H9 (cell line): ENCODE data around the gene TUNAR. TPM values are rescaled to one million over a fixed set of nuclear protein-coding genes. Genes with fewer than 3 reads are reported as not detected.

ENCODE experiments used
- DNase-seq: peaks from one replicate; pipeline ENCODE4 v3.0.0-alpha.2; 2017
- H2AFZ ChIP-seq: one replicate; pipeline ENCODE4 v1.6.1; 2013; ENCODE audit warnings: mild to moderate bottlenecking, low read length, control low read depth, moderate library complexity
- H2AK5ac ChIP-seq: 2 replicates; pipeline ENCODE4 v1.6.1; 2013; ENCODE audit warnings: low read length, control low read depth, mixed read lengths; ENCODE audit not compliant: insufficient read length
- H2BK120ac ChIP-seq: one replicate; pipeline ENCODE4 v1.6.1; 2013; ENCODE audit warnings: low read depth, mild to moderate bottlenecking, low read length, control low read depth, inconsistent platforms; ENCODE audit not compliant: poor library complexity, severe bottlenecking
- H2BK12ac ChIP-seq: 2 replicates; pipeline ENCODE4 v1.6.1; 2013; ENCODE audit warnings: low read length, control low read depth, mixed read lengths, low read depth; ENCODE audit not compliant: insufficient read length
- H2BK15ac ChIP-seq: 2 replicates; pipeline ENCODE4 v1.6.1; 2013; ENCODE audit warnings: low read depth, low read length, control low read depth
- H2BK20ac ChIP-seq: one replicate; pipeline ENCODE4 v1.6.1; 2013; ENCODE audit warnings: low read depth, mild to moderate bottlenecking, low read length, control low read depth, inconsistent platforms; ENCODE audit not compliant: poor library complexity, severe bottlenecking
- H2BK5ac ChIP-seq: 2 replicates; pipeline ENCODE4 v1.6.1; 2013; ENCODE audit warnings: low read length, control low read depth, mixed read lengths; ENCODE audit not compliant: insufficient read length
- H3K14ac ChIP-seq: 2 replicates; pipeline ENCODE4 v1.6.1; 2013; ENCODE audit warnings: low read length, control low read depth; ENCODE audit not compliant: insufficient read depth
- H3K18ac ChIP-seq: 2 replicates; pipeline ENCODE4 v1.6.1; 2013; ENCODE audit warnings: low read depth, mild to moderate bottlenecking, mixed read lengths, low read length, control low read depth; ENCODE audit not compliant: insufficient read length
- H3K23ac ChIP-seq: 2 replicates; pipeline ENCODE4 v1.6.1; 2013; ENCODE audit warnings: low read length, control low read depth, mixed read lengths, low read depth; ENCODE audit not compliant: insufficient read length
- H3K23me2 ChIP-seq: 2 replicates; pipeline ENCODE4 v1.6.1; 2013; ENCODE audit warnings: low read depth, mild to moderate bottlenecking, mixed read lengths, low read length, control low read depth; ENCODE audit not compliant: insufficient read length, poor library complexity, severe bottlenecking
- H3K27ac ChIP-seq: 2 replicates; pipeline ENCODE4 v1.5.1; 2013; ENCODE audit warnings: low read length, control low read depth, mixed read lengths, low read depth; ENCODE audit not compliant: insufficient read length
- H3K27me3 ChIP-seq: 2 replicates; pipeline ENCODE4 v1.6.1; 2013; ENCODE audit warnings: low read length, control low read depth, inconsistent platforms; ENCODE audit not compliant: insufficient read depth
- H3K4ac ChIP-seq: 2 replicates; pipeline ENCODE4 v1.6.1; 2013; ENCODE audit warnings: low read depth, mild to moderate bottlenecking, control low read depth, inconsistent platforms, low read length, moderate library complexity
- H3K4me1 ChIP-seq: 2 replicates; pipeline ENCODE4 v1.6.1; 2013; ENCODE audit warnings: low read length, control low read depth, inconsistent platforms; ENCODE audit not compliant: insufficient read depth
- H3K4me2 ChIP-seq: 2 replicates; pipeline ENCODE4 v1.6.1; 2013; ENCODE audit warnings: low read length, control low read depth, mixed read lengths; ENCODE audit not compliant: insufficient read length, insufficient read depth
- H3K56ac ChIP-seq: 2 replicates; pipeline ENCODE4 v1.6.1; 2013; ENCODE audit warnings: low read depth, mild to moderate bottlenecking, mixed read lengths, low read length, control low read depth; ENCODE audit not compliant: insufficient read length
- H3K79me1 ChIP-seq: 2 replicates; pipeline ENCODE4 v1.6.1; 2013; ENCODE audit warnings: low read depth, mild to moderate bottlenecking, moderate library complexity, low read length, control low read depth, inconsistent platforms; ENCODE audit not compliant: insufficient read depth, poor library complexity, severe bottlenecking
- H3K79me2 ChIP-seq: 2 replicates; pipeline ENCODE4 v1.6.1; 2013; ENCODE audit warnings: low read length, control low read depth, inconsistent platforms; ENCODE audit not compliant: insufficient read depth
- H3K9ac ChIP-seq: 2 replicates; pipeline ENCODE4 v1.6.1; 2013; ENCODE audit warnings: low read length, control low read depth, mixed read lengths; ENCODE audit not compliant: insufficient read length; ENCODE audit errors: extremely low read depth
- H3K9me3 ChIP-seq: one replicate; pipeline ENCODE4 v1.6.1; 2013; ENCODE audit warnings: low read depth, low read length, inconsistent platforms; ENCODE audit not compliant: control insufficient read depth
- H3T11ph ChIP-seq: one replicate; pipeline ENCODE4 v1.6.1; 2013; ENCODE audit warnings: mild to moderate bottlenecking, low read length, control low read depth, inconsistent platforms
- H4K20me1 ChIP-seq: one replicate; pipeline ENCODE4 v1.6.1; 2013; ENCODE audit not compliant: control insufficient read depth, insufficient read length, insufficient read depth
- H4K5ac ChIP-seq: 2 replicates; pipeline ENCODE4 v1.6.1; 2013; ENCODE audit warnings: low read depth, mild to moderate bottlenecking, mixed read lengths, low read length, control low read depth; ENCODE audit not compliant: insufficient read length
- H4K8ac ChIP-seq: replicated peaks from 2 replicates; pipeline ENCODE4 v1.6.1; 2013; ENCODE audit warnings: low read length, control low read depth, mixed read lengths, low read depth; ENCODE audit not compliant: insufficient read length
- H4K91ac ChIP-seq: 2 replicates; pipeline ENCODE4 v1.6.1; 2013; ENCODE audit warnings: low read depth, mild to moderate bottlenecking, moderate library complexity, mixed read lengths, low read length, control low read depth; ENCODE audit not compliant: insufficient read length
- H3K27ac Mint-ChIP-seq, 3 experiments: 2 replicates in 2 of 3; 3 replicates in 1 of 3; pipeline ENCODE4 v1.8.0; 2020 to 2021; ENCODE audit warnings: mixed read lengths in 3 of 3, mild to moderate bottlenecking in 1 of 3, moderate library complexity in 1 of 3
- H3K27me3 Mint-ChIP-seq: 2 replicates; pipeline ENCODE4 v1.8.0; 2021; ENCODE audit warnings: low read depth, mild to moderate bottlenecking, moderate library complexity, mixed read lengths
- H3K36me3 Mint-ChIP-seq, 3 experiments: 2 replicates in 2 of 3; 3 replicates in 1 of 3; pipeline ENCODE4 v1.8.0; 2020 to 2021; ENCODE audit warnings: low read depth in 3 of 3, mixed read lengths in 3 of 3; ENCODE audit not compliant: insufficient read depth in 1 of 3
- H3K4me1 Mint-ChIP-seq, 2 experiments: 2 replicates each; pipeline ENCODE4 v1.8.0; 2020; ENCODE audit warnings: mixed read lengths in 2 of 2
- H3K4me3 Mint-ChIP-seq, 2 experiments: 2 replicates in 1 of 2; 3 replicates in 1 of 2; pipeline ENCODE4 v1.8.0; 2020 to 2021; ENCODE audit warnings: mild to moderate bottlenecking in 2 of 2, mixed read lengths in 2 of 2, moderate library complexity in 1 of 2
- H3K9me3 Mint-ChIP-seq, 2 experiments: 2 replicates in 1 of 2; 3 replicates in 1 of 2; pipeline ENCODE4 v1.8.0; 2020; ENCODE audit warnings: mild to moderate bottlenecking in 2 of 2, mixed read lengths in 2 of 2, moderate library complexity in 1 of 2
- WGBS: extraction: QIAGEN DNeasy Blood & Tissue Kit; methylation state at CpG from one replicate; pipeline ENCODE4 v1.1.7; 2013; ENCODE audit warnings: missing lambda C conversion rate, low lambda C conversion rate, mixed read lengths; ENCODE audit not compliant: insufficient read length; ENCODE audit errors: extremely low coverage; 5-methylcytosine and 5-hydroxymethylcytosine counted together
- total RNA-seq: library from RNA; stranded (reverse); gene quantifications from 2 replicates; pipeline ENCODE4 v1.2.1, GENCODE V29; 2021
- TF ChIP-seq, protein P1 (sequence below): fragments of 200-600 bp; sonication (generic); conservative IDR thresholded peaks from 3 replicates; pipeline ENCODE4 v1.8.0; 2021; ENCODE audit warnings: antibody characterized with exemption, mild to moderate bottlenecking

TUNAR gene
- total RNA-seq, 1 experiment from 2014 or later, result 26.2 TPM

DNA sequence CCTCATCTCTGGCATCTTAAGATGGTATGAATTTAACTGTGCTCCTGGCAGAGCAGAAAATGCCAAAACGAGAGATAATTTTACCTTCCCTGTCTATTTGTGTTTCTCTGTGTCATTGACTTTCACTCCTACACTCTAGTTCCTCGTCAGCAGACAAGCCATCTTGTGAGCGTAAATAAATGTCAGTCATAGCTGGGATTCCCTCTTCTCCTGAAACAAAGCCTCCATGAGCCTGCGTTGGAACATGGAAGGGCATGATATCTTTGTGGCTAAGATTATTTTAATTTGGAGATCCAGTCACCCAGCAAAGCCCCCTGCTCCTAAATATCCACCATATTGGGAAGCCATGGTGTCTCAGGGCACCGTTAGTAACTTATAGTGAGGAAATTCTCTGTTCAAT, 37.8 kb upstream of the TUNAR start:
- Histone ChIP-seq H2BK5ac (no peak overlapping the region), H3K4me1 (peaks cover 3% of the 10 kb centered on the region; the same call in 1 of the 2 replicates), H4K5ac (no peak overlapping the region), H3K18ac (no peak overlapping the region), H4K20me1 (no peaks in the 10 kb centered on the region), H3K56ac (no peak overlapping the region), H3K9me3 (no peaks in the 10 kb centered on the region), H3K4me2 (no peak overlapping the region), H4K8ac (no peak overlapping the region), H3K79me2 (no peaks in the 10 kb centered on the region), H3T11ph (no peak overlapping the region), H3K79me1 (no peaks in the 10 kb centered on the region), H2BK20ac (no peak overlapping the region), H3K23me2 (no peaks in the 10 kb centered on the region), H2AK5ac (no peak overlapping the region), H2BK15ac (no peak overlapping the region), H3K9ac (no peak overlapping the region), H3K23ac (no peak overlapping the region), H3K27ac (no peak overlapping the region), H4K91ac (no peak overlapping the region), H3K14ac (no peak overlapping the region), H2BK12ac (no peak overlapping the region), H2BK120ac (no peak overlapping the region), H2AFZ (no peak overlapping the region), H3K4ac (no peak overlapping the region), H3K27me3 (no peaks in the 10 kb centered on the region)
- peaks cover 19 to 22% of the 10 kb centered on the region in 2 experiments for H3K4me1 Mint-ChIP-seq
- no CpG with 5 or more reads among the region's 5 CpGs for WGBS
- no peak overlapping the region for H3K4me3 Mint-ChIP-seq
- no peak for DNase-seq
- TF ChIP-seq, protein P1, sequence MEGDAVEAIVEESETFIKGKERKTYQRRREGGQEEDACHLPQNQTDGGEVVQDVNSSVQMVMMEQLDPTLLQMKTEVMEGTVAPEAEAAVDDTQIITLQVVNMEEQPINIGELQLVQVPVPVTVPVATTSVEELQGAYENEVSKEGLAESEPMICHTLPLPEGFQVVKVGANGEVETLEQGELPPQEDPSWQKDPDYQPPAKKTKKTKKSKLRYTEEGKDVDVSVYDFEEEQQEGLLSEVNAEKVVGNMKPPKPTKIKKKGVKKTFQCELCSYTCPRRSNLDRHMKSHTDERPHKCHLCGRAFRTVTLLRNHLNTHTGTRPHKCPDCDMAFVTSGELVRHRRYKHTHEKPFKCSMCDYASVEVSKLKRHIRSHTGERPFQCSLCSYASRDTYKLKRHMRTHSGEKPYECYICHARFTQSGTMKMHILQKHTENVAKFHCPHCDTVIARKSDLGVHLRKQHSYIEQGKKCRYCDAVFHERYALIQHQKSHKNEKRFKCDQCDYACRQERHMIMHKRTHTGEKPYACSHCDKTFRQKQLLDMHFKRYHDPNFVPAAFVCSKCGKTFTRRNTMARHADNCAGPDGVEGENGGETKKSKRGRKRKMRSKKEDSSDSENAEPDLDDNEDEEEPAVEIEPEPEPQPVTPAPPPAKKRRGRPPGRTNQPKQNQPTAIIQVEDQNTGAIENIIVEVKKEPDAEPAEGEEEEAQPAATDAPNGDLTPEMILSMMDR, result no peak
- no peaks in the 10 kb centered on the region for H3K9me3 Mint-ChIP-seq
- no peaks in the 10 kb centered on the region; a peak in 1 of 7 replicates for H3K36me3 Mint-ChIP-seq
- H3K27ac Mint-ChIP-seq, result no peak overlapping the region
- H3K27me3 Mint-ChIP-seq, result peaks cover 10% of the 10 kb centered on the region
